VCaP (cell line): ENCODE data around the gene ASB1.

Experiments used
- H3K27ac ChIP-seq: fragments of 450-650 bp; 2 replicates; pipeline ENCODE4 v1.5.1; 2017
- TF ChIP-seq, protein P1 (sequence below): fragments of 450-650 bp; conservative IDR thresholded peaks from 2 replicates; pipeline ENCODE4 v1.5.1; 2017; ENCODE audit warnings: mild to moderate bottlenecking, moderate library complexity

Gene ASB1

DNA sequence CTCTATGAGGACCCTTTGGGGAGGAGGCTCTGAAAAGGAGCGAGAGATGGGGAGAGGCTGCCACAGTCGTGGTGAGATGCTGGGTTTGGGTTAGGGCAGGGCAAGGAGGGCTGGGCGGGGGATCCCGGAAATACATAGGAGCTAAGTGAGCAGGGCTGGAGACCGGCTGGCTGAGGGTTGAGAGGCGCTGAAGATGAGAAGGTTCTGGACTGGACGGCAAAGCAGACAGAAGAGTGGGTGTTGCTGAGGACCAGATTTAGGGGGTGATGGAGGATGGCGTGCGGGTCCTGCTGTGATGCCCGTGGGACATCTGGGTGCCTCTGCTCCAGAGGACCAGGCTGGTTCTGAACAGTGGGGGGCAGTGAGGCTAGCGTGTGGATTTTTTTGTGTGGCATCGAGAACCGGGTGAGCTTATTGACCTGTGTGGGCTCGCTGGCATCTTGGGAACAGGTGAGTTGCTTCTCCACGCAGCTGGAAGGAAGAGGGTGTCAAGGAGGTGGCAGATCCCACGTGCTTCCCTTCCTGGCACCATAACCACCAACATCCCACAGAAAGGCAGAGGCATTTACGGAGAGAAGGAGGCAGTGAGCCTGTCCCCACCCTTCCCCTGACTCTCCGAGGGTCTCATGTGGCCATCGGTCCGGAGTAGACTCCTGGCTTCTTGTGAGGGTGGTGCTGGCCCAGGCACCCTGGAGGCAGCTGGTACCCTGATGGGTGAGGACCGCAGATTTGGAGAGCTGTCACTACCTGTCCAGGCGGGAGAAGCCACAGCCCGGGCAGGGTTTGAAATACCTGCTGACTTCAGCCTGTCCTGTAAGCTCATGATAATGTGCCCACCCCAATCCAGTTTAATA is 70.3 kb downstream of the ASB1 start:
- TF ChIP-seq, protein P1, sequence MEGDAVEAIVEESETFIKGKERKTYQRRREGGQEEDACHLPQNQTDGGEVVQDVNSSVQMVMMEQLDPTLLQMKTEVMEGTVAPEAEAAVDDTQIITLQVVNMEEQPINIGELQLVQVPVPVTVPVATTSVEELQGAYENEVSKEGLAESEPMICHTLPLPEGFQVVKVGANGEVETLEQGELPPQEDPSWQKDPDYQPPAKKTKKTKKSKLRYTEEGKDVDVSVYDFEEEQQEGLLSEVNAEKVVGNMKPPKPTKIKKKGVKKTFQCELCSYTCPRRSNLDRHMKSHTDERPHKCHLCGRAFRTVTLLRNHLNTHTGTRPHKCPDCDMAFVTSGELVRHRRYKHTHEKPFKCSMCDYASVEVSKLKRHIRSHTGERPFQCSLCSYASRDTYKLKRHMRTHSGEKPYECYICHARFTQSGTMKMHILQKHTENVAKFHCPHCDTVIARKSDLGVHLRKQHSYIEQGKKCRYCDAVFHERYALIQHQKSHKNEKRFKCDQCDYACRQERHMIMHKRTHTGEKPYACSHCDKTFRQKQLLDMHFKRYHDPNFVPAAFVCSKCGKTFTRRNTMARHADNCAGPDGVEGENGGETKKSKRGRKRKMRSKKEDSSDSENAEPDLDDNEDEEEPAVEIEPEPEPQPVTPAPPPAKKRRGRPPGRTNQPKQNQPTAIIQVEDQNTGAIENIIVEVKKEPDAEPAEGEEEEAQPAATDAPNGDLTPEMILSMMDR: no peak

DNA sequence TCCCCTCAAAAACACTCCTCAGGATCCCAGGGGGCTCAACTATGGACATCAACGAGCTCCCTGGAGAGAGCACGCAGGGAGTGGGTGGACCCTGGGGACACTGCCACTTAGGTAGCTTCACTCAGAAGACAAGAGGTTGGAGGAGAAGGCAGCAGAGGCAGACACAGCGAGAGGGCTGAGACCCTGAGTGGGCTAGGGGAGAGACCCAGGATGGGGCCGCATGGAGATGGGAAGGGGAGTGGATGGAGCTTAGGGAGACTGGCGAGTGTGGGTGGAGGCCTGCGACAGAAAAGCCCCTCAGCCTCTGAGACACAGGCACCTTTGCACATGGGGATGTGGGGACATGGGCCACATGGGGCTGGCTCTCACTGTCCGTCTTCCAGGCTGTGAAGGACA is 70.9 kb downstream of the ASB1 start:
- TF ChIP-seq, protein P1: no peak
- H3K27ac ChIP-seq: no peak overlapping the region

More for the DNA sequence above, 70.3 kb downstream of the ASB1 start:
- H3K27ac ChIP-seq: no peak overlapping the region

DNA sequence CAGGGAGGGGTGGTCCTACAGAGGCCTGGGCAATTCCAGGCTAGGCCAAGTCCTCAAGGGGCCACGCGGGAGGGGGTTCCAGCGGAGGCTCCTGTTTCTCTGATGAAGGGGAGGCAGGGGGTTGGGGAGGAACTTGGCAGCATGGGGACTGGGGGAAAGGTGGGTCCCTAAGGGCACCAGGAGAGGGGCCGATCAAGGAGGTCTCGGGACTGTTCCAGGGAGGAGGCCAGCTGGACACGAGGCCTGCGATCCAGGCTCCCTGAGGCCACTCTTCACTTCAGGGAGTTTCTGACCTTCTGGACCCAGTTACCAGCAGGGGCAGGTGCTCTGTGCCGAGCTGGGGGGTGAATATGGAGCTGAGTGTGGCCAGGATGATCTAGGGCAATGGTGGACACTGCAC is 71.5 kb downstream of the ASB1 start:
- TF ChIP-seq, protein P1: no peak
- H3K27ac ChIP-seq: no peak overlapping the region

DNA sequence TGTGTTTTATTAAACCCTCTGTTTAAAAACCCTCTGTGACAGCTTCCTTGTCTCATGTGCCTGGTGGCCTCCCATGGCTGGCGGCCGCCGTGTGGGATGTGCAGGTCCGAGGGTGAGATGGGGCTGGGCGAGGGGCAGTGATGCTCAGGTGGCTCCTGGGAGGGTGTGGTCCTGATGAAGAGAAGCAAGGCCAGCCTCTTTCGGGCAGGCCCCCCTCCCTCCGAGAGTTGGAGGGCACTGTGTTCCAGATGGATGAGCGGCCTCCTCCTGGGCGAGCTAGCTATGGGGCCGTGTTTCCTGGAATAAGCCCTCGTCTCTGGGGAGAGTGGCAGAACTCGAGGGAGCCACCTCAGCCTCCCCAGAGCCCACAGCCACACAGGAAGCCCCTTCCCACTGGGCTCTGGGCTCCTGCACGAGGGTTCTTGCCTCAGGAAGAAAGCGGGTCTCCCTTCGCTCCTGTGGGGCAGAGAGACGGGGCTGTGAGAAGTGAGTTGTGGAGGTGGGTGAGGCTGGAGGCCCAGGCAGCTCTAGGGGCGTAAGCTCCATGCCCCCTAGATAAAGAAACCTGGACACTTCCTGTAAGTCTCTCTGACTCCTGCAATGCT is 72.1 kb downstream of the ASB1 start:
- TF ChIP-seq, protein P1: no peak
- no peak overlapping the region for H3K27ac ChIP-seq

DNA sequence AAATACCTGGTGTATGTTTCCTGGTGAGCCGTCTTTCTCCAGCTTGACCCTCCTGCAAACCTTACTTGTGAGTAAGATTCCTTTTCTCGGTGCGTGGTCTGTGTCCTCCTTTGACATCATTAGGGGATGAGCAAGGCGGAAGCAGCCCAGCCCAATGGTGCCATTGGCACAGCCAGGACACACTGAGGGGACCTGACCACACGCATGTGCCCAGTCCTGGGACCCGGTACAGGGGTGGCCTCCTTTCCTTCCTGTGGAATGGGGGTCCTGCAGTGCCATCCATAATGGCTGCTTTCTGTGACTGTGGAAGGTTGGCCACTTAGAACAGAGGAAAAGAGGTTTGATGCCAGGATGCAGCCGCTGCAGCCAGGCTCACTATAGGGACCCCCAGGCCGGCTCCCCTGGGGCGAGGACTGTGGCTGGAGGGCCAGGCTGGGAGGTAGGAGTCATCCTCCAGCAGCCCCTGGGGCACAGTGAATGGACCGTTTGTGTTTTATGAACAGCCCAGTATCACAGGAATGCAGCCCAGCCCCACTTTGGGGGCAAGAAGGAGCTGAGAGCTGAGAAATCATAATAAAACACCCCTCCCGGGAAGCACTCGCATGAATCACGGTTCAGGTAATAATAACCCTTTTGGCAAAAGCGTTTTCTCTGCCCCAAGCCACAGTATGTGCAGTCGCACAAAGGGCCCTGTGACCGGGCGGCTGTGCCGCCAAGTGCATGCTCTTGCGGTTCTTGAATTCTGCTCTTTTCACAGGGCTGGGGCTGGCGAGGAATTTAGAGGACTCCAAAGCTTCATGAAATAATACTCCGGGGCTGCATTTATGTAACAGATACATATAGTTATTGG is 73.2 kb downstream of the ASB1 start:
- H3K27ac ChIP-seq: no peak overlapping the region
- TF ChIP-seq, protein P1: no peak

DNA sequence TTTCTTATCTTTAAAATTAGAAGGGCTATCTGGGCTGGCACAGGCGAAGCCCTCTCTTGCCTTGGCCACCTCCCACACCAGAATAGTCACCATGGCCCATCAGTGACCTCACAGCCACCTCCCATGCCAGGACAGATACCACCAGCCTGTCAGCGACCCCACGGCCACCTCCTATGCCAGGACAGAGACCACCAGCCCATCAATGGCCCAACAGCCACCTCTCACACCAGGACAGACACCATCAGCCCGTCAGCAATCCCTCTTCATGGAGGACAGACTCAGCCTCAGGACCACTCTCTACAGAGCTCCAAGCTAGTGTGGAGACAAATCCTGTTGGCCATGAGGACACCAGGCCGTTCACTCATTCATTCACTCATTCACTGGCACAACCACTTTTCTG is 74.6 kb downstream of the ASB1 start:
- no peak overlapping the region for H3K27ac ChIP-seq
- TF ChIP-seq, protein P1: no peak
